SJSA1 (cell line): ENCODE results near the gene VSIG10L2. TPM values are rescaled to one million over a fixed set of nuclear protein-coding genes. Genes with fewer than 3 reads are reported as not detected.

Experiments
- DNase-seq, 2 experiments: peaks; one replicate each; pipeline ENCODE4 v3.0.0-alpha.2; 2015 to 2020; ENCODE audit warnings: low spot score in 2 of 2, low read depth in 1 of 2
- H3K27ac ChIP-seq: fragments of 250-450 bp; sonication (Bioruptor Pico); 2 replicates; pipeline ENCODE4 v1.5.1; 2020; ENCODE audit warnings: mild to moderate bottlenecking, moderate library complexity
- H3K27me3 ChIP-seq: fragments of 250-450 bp; sonication (Bioruptor Pico); replicated peaks from 2 replicates; pipeline ENCODE4 v1.5.1; 2020; ENCODE audit warnings: mild to moderate bottlenecking, moderate library complexity
- H3K36me3 ChIP-seq: fragments of 250-450 bp; sonication (Bioruptor Pico); 2 replicates; pipeline ENCODE4 v1.5.1; 2020; ENCODE audit warnings: mild to moderate bottlenecking
- H3K4me1 ChIP-seq: fragments of 250-450 bp; sonication (Bioruptor Pico); replicated peaks from 2 replicates; pipeline ENCODE4 v1.6.1; 2021; ENCODE audit warnings: mild to moderate bottlenecking
- H3K4me3 ChIP-seq: fragments of 250-450 bp; sonication (Bioruptor Pico); 2 replicates; pipeline ENCODE4 v1.5.1; 2020; ENCODE audit warnings: mild to moderate bottlenecking
- H3K9me3 ChIP-seq: fragments of 250-450 bp; sonication (Bioruptor Pico); replicated peaks from 2 replicates; pipeline ENCODE4 v1.5.1; 2020; ENCODE audit warnings: mild to moderate bottlenecking
- total RNA-seq: library from RNA; depleted of rRNA; stranded (reverse); fragments of >200 nt; shearing (Covaris generic); gene quantifications from 2 replicates; pipeline ENCODE4 v1.2.3, GENCODE V29; 2014

Gene VSIG10L2
- total RNA-seq, 1 experiment from 2014 or later: not detected

GRCh38 chr11:125956391-125957134 is 10.7 kb downstream of the VSIG10L2 start:
- H3K4me3 ChIP-seq: no peak overlapping the region
- no peaks in the 10 kb centered on the region for H3K9me3 ChIP-seq
- H3K27me3 ChIP-seq: no peaks in the 10 kb centered on the region
- no peak overlapping the region for H3K27ac ChIP-seq
- H3K36me3 ChIP-seq: no peaks in the 10 kb centered on the region
- H3K4me1 ChIP-seq: no peaks in the 10 kb centered on the region
- no peak for DNase-seq

- Histone ChIP-seq H3K4me1 (no peaks in the 10 kb centered on the region), H3K9me3 (no peaks in the 10 kb centered on the region), H3K4me3 (peak overlapping the region; percentile 14; the same call in 1 of the 2 replicates), H3K27ac (no peak overlapping the region), H3K36me3 (no peaks in the 10 kb centered on the region), H3K27me3 (no peaks in the 10 kb centered on the region)
- no peak for DNase-seq
Observed at GRCh38 chr11:125957618-125958332, 11.9 kb downstream of the VSIG10L2 start.

GRCh38 chr11:125958872-125959400 is 13.1 kb downstream of the VSIG10L2 start:
- no peak overlapping the region for H3K27ac ChIP-seq
- H3K4me3 ChIP-seq: no peak overlapping the region
- H3K27me3 ChIP-seq: no peaks in the 10 kb centered on the region
- no peaks in the 10 kb centered on the region for H3K4me1 ChIP-seq
- H3K9me3 ChIP-seq: no peaks in the 10 kb centered on the region
- no peak for DNase-seq
- H3K36me3 ChIP-seq: no peaks in the 10 kb centered on the region

GRCh38 chr11:125959511-125959910 is 13.7 kb downstream of the VSIG10L2 start:
- Histone ChIP-seq H3K4me3 (no peak overlapping the region), H3K9me3 (no peaks in the 10 kb centered on the region), H3K27ac (no peak overlapping the region), H3K27me3 (no peaks in the 10 kb centered on the region), H3K36me3 (no peaks in the 10 kb centered on the region), H3K4me1 (no peaks in the 10 kb centered on the region)
- no peak for DNase-seq

DNA sequence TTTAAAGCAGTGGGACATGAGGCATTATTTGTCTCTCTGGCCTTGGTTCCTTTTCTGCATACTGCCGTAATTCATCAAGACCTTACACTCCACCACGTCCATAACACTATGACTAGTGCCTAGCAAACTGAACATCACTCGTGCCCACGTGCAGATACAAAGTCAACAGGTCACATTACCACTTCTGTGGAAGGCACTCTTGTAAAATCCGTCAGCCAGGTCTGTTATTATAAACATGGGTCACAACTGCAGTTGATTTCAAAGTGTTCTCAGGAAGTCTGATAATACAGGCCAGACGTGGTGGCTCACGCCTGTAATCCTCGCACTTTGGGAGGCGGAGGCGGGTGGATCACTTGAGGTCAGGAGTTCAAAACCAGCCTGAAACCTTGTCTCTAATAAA is 14.1 kb downstream of the VSIG10L2 start:
- no peak for DNase-seq
- no peak overlapping the region for H3K4me3 ChIP-seq
- H3K27me3 ChIP-seq: no peaks in the 10 kb centered on the region
- H3K27ac ChIP-seq: no peak overlapping the region
- no peaks in the 10 kb centered on the region for H3K36me3 ChIP-seq
- no peaks in the 10 kb centered on the region for H3K4me1 ChIP-seq
- no peaks in the 10 kb centered on the region for H3K9me3 ChIP-seq

DNA sequence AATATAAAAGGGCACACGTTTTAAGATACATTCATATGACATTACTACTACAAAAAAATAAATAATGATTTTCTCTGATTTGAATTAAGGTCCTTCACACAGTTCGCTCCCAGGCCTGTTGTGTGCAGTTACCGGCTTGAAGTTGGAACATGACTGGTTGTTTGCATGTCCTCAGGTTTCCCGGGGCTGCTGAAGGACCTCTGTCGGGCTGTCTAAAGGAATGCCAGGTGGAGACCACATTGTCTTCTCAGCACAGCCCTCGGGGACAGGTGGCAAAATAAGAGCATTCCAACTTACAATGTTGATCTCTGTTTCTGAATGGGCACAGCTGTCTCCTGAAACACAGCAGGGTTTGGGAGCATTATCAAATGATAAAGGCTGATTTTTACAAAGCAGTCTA is 14.9 kb downstream of the VSIG10L2 start:
- Histone ChIP-seq H3K4me1 (no peaks in the 10 kb centered on the region), H3K36me3 (no peaks in the 10 kb centered on the region), H3K27me3 (no peaks in the 10 kb centered on the region), H3K27ac (no peak overlapping the region), H3K4me3 (no peak overlapping the region), H3K9me3 (no peaks in the 10 kb centered on the region)
- no peak for DNase-seq

DNA sequence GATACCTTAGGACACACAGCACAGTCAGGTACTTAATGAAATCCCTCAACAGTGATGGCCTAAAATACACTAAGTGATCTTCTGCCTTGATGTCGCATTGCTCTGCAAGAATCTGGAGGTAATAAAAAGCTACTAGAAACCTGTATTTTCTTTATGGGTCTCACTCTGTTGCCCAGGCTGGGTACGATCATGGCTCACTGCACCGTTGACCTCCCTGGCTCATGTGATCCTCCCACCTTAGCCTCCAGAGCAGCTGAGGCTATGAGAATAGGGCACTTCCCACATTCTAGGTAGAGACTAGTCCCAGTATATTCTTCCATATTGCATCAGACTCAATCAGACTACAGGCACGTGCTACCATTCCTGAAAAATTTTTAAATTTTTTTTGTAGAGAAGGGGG is 21.7 kb downstream of the VSIG10L2 start:
- Histone ChIP-seq H3K27me3 (no peaks in the 10 kb centered on the region), H3K9me3 (no peaks in the 10 kb centered on the region), H3K4me3 (no peak overlapping the region), H3K27ac (no peak overlapping the region), H3K4me1 (no peaks in the 10 kb centered on the region), H3K36me3 (no peaks in the 10 kb centered on the region)
- no peak for DNase-seq

GRCh38 chr11:125968354-125968753 is 22.5 kb downstream of the VSIG10L2 start:
- no peak overlapping the region for H3K27ac ChIP-seq
- DNase-seq: no peak
- no peaks in the 10 kb centered on the region for H3K4me1 ChIP-seq
- no peaks in the 10 kb centered on the region for H3K27me3 ChIP-seq
- H3K4me3 ChIP-seq: no peak overlapping the region
- H3K36me3 ChIP-seq: no peaks in the 10 kb centered on the region
- H3K9me3 ChIP-seq: no peaks in the 10 kb centered on the region

DNA sequence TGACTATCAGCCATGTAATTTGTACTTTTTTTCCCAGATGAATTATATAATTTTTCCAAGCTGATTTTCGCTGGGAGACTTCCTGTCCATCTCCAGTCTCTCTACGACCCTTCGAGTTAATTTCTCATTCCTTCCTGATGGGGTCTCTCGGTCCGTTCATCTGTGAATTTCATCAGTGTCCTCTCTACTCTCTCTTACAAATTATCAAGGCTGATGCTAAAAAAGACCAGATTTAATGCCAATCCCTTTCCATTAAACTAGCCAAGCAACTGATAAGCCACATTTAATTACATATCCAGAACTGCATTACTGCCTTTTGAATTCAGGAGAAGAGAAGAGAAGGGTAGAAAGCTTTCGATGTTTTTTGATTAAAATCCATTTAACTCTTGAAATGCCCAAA is 25.8 kb downstream of the VSIG10L2 start:
- DNase-seq: no peak
- no peaks in the 10 kb centered on the region for H3K36me3 ChIP-seq
- no peaks in the 10 kb centered on the region for H3K4me1 ChIP-seq
- no peak overlapping the region for H3K4me3 ChIP-seq
- no peaks in the 10 kb centered on the region for H3K9me3 ChIP-seq
- H3K27me3 ChIP-seq: no peaks in the 10 kb centered on the region
- H3K27ac ChIP-seq: no peak overlapping the region

- Histone ChIP-seq H3K9me3 (no peaks in the 10 kb centered on the region), H3K4me1 (peaks cover 15% of the 10 kb centered on the region)
Observed at GRCh38 chr11:125974284-125974683, 28.4 kb downstream of the VSIG10L2 start.

DNA sequence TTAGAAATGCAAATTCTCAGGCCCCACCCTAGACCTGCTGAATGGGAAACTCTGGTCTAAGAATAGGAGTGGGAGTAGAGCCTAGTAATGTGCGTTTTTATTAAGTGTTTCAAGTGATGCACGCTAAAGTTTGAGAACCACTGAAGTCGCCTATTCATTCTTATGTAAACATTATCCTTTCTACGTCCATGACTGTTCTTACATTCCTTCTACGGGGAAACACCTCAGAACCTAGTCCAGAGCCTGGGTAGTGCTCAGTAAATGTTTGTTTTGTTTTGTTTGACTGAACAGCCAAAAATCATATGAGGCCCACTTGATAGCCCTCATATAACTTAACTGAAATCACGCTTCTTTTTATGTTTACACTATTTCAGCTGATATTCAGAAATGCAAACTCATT is 29.8 kb downstream of the VSIG10L2 start:
- peaks cover 15% of the 10 kb centered on the region for H3K4me1 ChIP-seq
- DNase-seq: no peak
- H3K27ac ChIP-seq: no peak overlapping the region
- no peak overlapping the region for H3K4me3 ChIP-seq
- H3K27me3 ChIP-seq: no peaks in the 10 kb centered on the region
- H3K9me3 ChIP-seq: no peaks in the 10 kb centered on the region
- no peaks in the 10 kb centered on the region for H3K36me3 ChIP-seq

More at GRCh38 chr11:125974284-125974683, 28.4 kb downstream of the VSIG10L2 start:
- Histone ChIP-seq H3K4me3 (no peak overlapping the region), H3K27me3 (no peaks in the 10 kb centered on the region), H3K27ac (no peak overlapping the region), H3K36me3 (no peaks in the 10 kb centered on the region)
- DNase-seq: no peak

DNA sequence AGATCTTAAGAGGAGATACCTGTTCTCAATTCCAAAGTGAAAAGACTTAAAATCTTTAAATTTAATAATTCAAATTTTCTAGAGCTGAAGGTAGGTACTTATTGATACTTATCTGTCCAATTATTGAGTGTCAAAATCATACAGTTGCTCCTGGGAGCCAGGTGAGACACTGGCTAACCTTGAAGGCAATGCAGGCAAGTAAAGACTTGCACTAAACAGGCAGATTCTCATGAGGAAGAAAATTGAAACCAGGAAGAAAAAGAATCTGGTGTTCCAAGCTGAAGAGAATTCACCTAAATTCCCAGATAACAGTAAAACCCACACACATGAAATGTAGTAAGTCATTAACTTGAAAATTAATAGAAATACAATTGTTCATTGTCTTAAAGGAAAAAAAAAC is 30.3 kb downstream of the VSIG10L2 start:
- Histone ChIP-seq H3K27ac (no peak overlapping the region), H3K4me1 (peaks cover 15% of the 10 kb centered on the region), H3K27me3 (no peaks in the 10 kb centered on the region), H3K4me3 (no peak overlapping the region), H3K9me3 (no peaks in the 10 kb centered on the region), H3K36me3 (no peaks in the 10 kb centered on the region)
- no peak for DNase-seq

- H3K27ac ChIP-seq: no peak overlapping the region
- no peaks in the 10 kb centered on the region for H3K9me3 ChIP-seq
- no peaks in the 10 kb centered on the region for H3K36me3 ChIP-seq
- H3K27me3 ChIP-seq: no peaks in the 10 kb centered on the region
- peaks cover 15% of the 10 kb centered on the region for H3K4me1 ChIP-seq
- H3K4me3 ChIP-seq: no peak overlapping the region
- no peak for DNase-seq
Observed at GRCh38 chr11:125977333-125977732, 31.5 kb downstream of the VSIG10L2 start.

GRCh38 chr11:125978181-125978716 is 32.4 kb downstream of the VSIG10L2 start:
- no peaks in the 10 kb centered on the region for H3K36me3 ChIP-seq
- H3K9me3 ChIP-seq: no peaks in the 10 kb centered on the region
- H3K4me3 ChIP-seq: no peak overlapping the region
- peak in 1 of 2 experiments; percentile 41 for DNase-seq
- peaks cover 21% of the 10 kb centered on the region for H3K4me1 ChIP-seq
- H3K27me3 ChIP-seq: no peaks in the 10 kb centered on the region
- H3K27ac ChIP-seq: peak overlapping the region; percentile 28
